ENCODE measurements around the gene SNCB. TPM values are rescaled to one million over a fixed set of nuclear protein-coding genes. Genes with fewer than 3 reads are reported as not detected.

Gene SNCB
- total RNA-seq, 1 donor from 2014 or later = not detected

DNA sequence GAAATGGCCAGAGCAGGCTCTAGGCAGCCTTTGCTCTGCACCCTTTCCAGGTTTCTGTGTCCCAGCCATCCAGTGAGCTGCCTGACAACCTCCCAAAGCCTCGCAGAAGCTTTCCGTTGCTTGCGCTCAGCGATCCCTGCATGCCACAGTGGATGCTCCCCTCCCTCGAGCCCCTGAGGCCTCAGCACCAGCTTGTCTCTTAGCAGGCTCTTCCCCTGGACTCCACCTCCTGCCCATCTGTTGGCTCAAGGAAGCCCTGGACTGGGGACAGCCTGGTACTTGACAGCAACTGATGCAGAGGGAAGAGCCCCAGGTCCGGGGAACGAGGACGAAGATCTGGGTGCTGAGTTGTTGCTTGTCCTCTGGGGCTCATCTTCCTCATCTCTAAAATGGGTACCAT lies 40.1 kb upstream of the SNCB start:
- no peak overlapping the region for H3K4me3 ChIP-seq (ENCODE audit: low read depth, low read length)
- TF ChIP-seq, protein P1, sequence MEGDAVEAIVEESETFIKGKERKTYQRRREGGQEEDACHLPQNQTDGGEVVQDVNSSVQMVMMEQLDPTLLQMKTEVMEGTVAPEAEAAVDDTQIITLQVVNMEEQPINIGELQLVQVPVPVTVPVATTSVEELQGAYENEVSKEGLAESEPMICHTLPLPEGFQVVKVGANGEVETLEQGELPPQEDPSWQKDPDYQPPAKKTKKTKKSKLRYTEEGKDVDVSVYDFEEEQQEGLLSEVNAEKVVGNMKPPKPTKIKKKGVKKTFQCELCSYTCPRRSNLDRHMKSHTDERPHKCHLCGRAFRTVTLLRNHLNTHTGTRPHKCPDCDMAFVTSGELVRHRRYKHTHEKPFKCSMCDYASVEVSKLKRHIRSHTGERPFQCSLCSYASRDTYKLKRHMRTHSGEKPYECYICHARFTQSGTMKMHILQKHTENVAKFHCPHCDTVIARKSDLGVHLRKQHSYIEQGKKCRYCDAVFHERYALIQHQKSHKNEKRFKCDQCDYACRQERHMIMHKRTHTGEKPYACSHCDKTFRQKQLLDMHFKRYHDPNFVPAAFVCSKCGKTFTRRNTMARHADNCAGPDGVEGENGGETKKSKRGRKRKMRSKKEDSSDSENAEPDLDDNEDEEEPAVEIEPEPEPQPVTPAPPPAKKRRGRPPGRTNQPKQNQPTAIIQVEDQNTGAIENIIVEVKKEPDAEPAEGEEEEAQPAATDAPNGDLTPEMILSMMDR (IDR thresholded peaks at IDR 0.05; ENCODE audit: insufficient read depth, low read length, severe bottlenecking) = no peak
- FAIRE-seq = no peak
- H3K27me3 ChIP-seq (ENCODE audit: control insufficient read depth, insufficient read depth, low read length) = peaks cover 17% of the 10 kb centered on the region
- no peaks in the 10 kb centered on the region for H3K36me3 ChIP-seq (ENCODE audit: control insufficient read depth, insufficient read depth, low read length)
- DNase-seq (ENCODE audit: low read depth) = no peak

DNA sequence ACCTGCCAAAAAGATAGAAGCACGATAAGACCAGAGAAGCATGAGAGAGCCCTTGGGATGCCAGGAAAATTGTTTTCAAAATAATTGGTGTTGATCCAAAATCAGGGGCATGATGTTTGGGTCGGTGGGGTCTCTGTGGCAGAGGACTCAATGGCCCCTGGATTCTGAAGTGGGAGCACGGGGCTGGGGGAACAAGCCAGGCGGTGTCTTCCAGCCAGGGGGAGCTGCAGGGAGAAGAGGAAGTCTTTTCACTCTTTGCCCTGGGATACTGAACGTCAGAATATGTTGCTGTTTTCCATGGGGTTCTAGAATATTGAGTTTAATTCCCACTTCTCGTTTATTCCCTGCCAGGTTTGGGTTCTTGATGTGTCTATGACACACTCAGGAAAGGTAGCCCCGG lies 37.3 kb upstream of the SNCB start:
- Histone ChIP-seq H3K36me3 (ENCODE audit: control insufficient read depth, insufficient read depth, low read length) (no peaks in the 10 kb centered on the region), H3K27me3 (ENCODE audit: control insufficient read depth, insufficient read depth, low read length) (peaks cover 23% of the 10 kb centered on the region), H3K4me3 (ENCODE audit: low read depth, low read length) (no peak overlapping the region)
- TF ChIP-seq, protein P1 (IDR thresholded peaks at IDR 0.05; ENCODE audit: insufficient read depth, low read length, severe bottlenecking) = no peak
- DNase-seq (ENCODE audit: low read depth) = no peak
- no peak for FAIRE-seq

GRCh38 chr5:176665517-176665916 lies 35.2 kb upstream of the SNCB start:
- Histone ChIP-seq H3K4me3 (ENCODE audit: low read depth, low read length) (no peak overlapping the region), H3K27me3 (ENCODE audit: control insufficient read depth, insufficient read depth, low read length) (peaks cover 19% of the 10 kb centered on the region), H3K36me3 (ENCODE audit: control insufficient read depth, insufficient read depth, low read length) (no peaks in the 10 kb centered on the region)
- TF ChIP-seq, protein P1 (IDR thresholded peaks at IDR 0.05; ENCODE audit: insufficient read depth, low read length, severe bottlenecking) = no peak
- no peak for FAIRE-seq
- no peak for DNase-seq (ENCODE audit: low read depth)

DNA sequence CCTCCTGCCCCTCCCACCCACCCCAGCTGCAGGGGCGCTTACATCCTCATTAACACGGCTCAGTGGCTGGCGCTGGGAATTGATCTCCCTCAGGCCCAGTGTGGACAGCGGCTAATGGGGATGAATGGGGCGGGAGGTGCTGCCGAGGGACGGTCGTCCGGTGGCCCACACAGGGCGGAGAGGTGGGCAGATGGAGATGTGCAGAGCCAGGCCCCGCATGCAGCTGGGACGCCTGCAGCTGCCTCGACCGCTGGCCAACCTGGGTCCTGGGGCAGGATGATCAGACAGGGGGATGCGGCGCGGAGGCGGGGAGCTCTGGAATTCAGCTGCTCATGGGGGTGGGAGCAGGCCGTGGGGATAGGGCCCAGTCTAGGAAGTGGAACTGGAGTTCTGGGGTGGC lies 34.6 kb upstream of the SNCB start:
- DNase-seq (ENCODE audit: low read depth) = no peak
- peaks cover 14% of the 10 kb centered on the region for H3K27me3 ChIP-seq (ENCODE audit: control insufficient read depth, insufficient read depth, low read length)
- H3K4me3 ChIP-seq (ENCODE audit: low read depth, low read length) = no peak overlapping the region
- H3K36me3 ChIP-seq (ENCODE audit: control insufficient read depth, insufficient read depth, low read length) = no peaks in the 10 kb centered on the region
- no peak for FAIRE-seq
- TF ChIP-seq, protein P1 (IDR thresholded peaks at IDR 0.05; ENCODE audit: insufficient read depth, low read length, severe bottlenecking) = no peak

DNA sequence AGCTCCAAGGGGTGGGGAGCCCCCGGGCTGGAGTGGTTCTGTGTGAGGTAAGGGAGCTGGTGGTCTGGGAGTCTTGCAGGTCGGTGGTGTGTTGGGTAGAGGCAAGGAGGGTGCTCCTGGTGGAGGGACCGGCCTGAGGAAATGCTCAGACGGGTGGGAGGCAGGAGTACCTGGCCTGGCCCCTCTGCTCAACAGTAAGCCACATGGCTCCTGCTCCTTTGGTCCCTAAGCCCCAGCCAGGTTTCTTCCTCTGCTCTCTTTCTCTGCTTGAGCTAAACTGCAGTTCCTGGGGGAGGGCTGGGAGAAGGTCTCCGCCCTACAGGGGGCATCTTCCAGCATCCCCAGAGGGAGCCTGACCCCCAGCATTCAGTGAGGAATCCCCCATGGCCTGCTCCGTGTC lies 34.1 kb upstream of the SNCB start:
- H3K36me3 ChIP-seq (ENCODE audit: control insufficient read depth, insufficient read depth, low read length) = no peaks in the 10 kb centered on the region
- DNase-seq (ENCODE audit: low read depth) = no peak
- no peak overlapping the region for H3K4me3 ChIP-seq (ENCODE audit: low read depth, low read length)
- peaks cover 13% of the 10 kb centered on the region for H3K27me3 ChIP-seq (ENCODE audit: control insufficient read depth, insufficient read depth, low read length)
- TF ChIP-seq, protein P1 (IDR thresholded peaks at IDR 0.05; ENCODE audit: insufficient read depth, low read length, severe bottlenecking) = no peak
- FAIRE-seq = no peak

DNA sequence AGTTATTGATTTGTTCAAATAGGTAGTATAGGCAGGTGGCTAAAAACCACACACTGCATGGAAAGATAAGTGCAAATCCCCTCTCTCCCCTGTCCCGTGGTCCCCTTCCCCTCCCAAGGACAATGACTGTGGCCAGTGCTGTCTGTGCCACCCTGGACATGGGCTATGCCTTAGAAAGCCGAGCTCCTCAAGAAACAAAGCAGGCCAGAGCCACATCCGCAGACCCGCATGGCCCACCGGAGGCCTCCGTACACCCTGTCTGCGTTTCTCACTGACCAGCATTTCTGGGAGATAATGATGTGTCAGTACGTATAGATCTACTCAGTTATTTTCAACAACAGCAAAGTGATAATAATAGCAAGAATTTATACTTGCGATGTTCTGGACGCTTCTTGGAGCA lies 33.2 kb upstream of the SNCB start:
- Histone ChIP-seq H3K27me3 (ENCODE audit: control insufficient read depth, insufficient read depth, low read length) (peaks cover 13% of the 10 kb centered on the region), H3K4me3 (ENCODE audit: low read depth, low read length) (no peak overlapping the region), H3K36me3 (ENCODE audit: control insufficient read depth, insufficient read depth, low read length) (no peaks in the 10 kb centered on the region)
- TF ChIP-seq, protein P1 (IDR thresholded peaks at IDR 0.05; ENCODE audit: insufficient read depth, low read length, severe bottlenecking) = no peak
- DNase-seq (ENCODE audit: low read depth) = no peak
- FAIRE-seq = no peak
